ENCODE measurements around the gene PTGFRN.
"Not testable (repeated sequence)": the region's sequence is repeated elsewhere in the genome, so short reads cannot be mapped to it uniquely, and the experiment has no call there.

Gene PTGFRN

DNA sequence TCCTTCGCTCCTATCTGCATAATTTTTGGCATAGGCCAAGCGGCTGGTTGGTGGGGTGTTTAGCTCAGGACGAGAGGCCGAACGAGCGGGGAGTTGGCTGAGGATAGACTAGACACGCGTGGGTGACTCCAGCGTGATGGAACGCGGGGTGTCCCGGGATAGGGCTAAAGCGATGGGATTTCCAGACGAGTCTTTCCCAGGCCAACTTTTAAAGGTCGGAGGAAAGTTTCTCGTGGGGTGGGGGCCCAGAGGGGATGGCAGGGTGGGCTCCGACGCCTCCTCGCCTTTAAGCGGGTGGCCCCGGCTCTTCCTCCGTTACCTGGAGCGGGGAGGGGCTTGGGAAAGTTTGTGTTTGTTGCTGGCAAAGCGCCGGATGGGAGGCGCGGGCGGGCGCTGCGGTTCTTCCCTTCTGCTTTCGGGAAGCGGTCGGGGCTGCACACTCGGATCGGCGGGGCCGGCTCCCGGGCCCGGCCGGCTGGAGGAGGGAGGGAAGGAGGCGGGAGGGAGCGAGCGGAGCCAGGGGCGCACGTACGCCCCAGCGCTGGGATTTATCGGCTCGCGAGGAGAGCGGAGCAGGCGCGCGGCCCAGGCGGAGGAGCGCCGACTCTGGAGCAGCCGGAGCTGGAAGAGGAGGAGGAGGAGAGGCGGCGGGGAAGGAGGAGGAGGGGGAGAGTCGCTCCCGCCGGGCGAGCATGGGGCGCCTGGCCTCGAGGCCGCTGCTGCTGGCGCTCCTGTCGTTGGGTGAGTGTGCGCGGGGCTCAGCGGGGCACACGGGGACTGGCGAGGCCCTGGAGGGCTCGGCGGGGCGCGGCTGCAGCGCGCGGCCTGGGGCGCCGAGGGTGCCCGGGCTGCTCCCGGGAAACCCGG, at the start of gene PTGFRN:
Gene PTGFRN, plus strand, starts transcription at position 405 of the 867 bp plus-strand sequence. Its CDS starts 288 bp downstream, at position 693.
- peak; percentile 34 to 41 for DNase-seq

DNA sequence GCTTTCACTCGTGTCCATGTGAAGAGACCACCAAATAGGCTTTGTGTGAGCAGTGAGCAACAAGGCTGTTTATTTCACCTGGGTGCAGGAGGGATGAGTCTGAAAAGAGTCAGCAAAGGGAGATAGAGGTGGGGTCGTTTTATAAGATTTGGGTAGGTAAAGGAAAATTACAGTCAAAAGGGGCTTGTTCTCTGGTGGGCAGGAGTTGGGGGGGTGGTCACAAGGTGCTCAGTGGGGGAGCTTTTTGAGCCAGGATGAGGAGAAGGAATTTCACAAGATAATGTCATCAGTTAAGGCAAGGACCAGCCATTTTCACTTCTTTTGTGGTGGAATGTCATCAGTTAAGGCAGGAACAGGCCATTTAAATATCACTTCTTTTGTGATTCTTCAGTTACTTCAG, 49.5 kb upstream of the PTGFRN start:
- not testable (repeated sequence) for DNase-seq

DNA sequence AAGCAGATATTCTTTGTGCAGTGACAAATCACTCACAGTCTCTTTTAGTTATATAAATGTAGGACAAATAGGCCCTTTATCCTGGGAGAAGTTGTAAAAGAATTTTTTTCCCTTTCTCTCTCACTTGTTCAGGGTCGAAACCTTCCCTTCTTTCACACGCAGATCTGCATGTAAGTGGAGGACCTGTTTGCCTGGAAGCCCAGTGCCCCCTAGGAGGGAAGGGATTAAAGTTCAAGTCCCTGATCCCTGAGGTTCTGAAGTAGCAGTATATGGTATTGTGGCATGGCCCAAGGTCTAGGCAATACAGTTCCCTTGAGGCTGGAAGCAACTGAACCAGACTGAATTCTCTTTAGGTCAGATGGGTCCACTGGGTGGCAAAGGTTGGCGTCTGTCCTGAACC, 48.6 kb upstream of the PTGFRN start:
- DNase-seq: no peak

DNA sequence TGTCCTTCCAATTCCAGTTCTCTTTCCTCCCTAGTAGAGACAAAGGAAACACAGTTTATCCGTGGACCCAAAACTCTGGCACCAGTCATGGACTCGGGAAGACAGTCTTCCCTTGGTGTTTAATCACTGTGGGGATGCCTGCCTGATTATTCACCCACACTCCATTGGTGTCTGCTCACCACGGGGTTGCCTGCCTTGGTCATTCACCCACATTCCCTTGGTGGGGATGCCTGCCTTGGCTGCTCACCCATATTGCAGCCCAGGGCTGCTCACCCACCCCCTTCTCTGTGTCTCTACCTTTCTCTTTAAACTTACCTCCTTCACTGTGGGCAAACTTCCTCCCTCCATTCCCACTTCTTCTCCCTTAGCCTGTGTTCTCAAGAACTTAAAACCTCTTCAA, 46.7 kb upstream of the PTGFRN start:
- not testable (repeated sequence) for DNase-seq

DNA sequence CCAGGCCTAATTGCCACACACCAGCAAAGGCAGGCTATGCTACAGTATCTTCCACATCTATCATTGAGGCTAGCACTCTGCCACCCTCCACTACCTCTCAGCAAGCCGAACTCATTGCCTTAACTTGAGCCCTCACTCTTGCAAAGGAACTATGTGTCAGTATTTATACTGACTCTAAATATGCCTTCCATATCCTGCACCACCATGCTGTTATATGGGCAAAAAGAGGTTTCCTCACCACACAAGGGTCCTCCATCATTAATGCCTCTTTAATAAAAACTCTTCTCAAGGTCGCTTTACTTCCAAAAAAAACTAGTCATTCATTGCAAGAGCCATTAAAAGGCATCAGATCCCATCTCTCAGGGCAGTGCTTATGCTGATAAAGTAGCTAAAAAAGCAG, 43.2 kb upstream of the PTGFRN start:
- not testable (repeated sequence) for DNase-seq

DNA sequence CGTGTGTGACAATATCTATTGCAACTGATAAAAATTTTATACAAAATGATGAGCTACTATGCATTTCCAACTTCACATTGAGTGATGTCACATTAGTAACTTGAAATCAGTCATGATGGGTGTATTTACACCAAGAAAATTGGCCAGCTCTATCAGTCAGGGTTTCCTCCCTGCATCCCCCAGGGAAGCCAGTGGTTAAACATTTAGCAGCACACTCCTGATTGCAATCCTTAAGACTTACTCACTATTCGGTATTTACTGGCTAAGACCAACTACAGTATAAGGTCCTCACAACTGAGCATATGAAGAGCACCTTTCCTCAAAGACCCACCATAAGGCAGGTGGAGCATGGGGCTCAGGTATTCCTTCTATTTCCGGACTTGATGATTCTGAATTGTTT, 41.3 kb upstream of the PTGFRN start:
- no peak for DNase-seq

DNA sequence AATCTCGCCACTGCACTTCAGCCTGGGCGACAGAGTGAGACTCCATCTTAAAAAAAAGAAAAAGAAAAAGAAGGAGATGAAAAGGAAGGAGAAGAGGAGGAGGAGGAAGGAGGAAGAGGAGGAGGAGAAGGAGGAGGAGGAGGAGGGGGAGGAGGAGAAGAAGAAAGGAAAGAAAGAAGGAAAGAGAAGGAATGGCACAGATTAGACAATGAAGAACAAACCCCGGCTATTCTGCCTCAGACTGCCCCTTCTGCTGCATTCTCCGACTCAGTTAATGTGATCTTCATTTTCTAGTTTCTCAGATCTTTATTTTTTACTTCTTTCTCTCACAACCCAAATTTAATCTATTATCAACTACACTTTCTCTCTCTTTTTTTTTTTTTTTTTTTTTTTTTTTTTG, 40.1 kb upstream of the PTGFRN start:
- no peak for DNase-seq

DNA sequence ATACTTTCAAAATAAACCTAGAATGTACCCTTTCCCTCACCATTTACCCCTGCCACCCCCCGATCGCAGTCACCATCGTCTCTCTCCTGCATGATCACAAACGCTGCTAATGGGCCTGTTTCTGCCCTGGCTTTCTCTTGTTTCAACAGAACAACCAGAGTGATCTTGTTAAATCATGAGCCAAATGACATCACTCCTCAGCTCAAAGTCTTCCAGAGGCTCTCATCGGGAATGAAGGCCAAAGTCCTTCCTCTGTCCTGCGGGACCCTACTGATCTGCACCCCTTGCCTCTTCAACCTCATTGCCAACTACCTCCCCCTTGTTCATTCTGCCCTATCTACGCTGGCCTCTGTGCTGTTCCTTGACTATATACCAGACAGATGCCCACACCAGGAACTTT, 39.4 kb upstream of the PTGFRN start:
- no peak for DNase-seq

DNA sequence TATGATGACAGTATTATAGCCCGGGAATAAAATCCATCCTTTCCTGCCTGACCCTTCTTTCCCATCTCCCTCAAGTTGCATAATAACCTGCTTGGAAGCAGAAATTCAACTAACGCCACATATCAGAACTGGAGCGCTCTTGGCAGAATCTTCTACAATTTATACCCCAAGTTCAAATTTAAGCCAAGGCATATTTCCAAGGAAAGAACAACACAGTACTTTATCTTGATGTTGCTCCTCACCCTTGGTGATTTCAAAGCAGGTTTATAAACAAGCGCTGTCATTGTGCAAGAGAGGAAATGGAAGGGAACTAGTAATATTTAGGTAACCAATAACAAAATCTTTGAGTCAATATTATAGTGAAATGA, 38.0 kb upstream of the PTGFRN start:
- no peak for DNase-seq

DNA sequence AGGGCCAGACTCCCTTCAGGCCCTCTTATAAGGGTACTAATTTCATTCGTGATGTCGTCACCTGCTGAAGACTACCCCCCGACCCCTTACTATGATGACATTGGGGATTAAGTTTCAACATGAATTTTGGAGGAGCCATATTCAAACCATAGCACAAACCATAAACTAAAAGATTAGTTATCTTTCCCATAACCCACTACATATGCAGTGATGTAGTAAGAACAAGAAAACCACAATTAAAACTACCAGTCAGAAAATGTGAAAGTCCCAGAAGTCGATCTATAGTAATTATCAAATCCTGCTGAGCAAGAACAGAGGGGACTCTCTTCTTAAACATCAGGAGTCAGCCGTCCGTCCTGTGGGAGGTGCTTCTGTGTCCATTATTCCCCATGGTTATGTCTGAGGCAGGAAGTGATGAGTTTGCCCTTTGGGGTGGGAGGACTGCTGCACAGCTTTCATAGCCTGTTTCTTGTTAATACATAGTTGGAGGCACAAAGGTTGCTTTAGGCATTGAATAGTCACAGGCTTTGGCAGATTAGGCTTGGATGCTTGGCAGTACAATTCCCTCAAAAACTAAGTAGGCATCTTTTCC, 35.9 kb upstream of the PTGFRN start:
- no peak for DNase-seq

DNA sequence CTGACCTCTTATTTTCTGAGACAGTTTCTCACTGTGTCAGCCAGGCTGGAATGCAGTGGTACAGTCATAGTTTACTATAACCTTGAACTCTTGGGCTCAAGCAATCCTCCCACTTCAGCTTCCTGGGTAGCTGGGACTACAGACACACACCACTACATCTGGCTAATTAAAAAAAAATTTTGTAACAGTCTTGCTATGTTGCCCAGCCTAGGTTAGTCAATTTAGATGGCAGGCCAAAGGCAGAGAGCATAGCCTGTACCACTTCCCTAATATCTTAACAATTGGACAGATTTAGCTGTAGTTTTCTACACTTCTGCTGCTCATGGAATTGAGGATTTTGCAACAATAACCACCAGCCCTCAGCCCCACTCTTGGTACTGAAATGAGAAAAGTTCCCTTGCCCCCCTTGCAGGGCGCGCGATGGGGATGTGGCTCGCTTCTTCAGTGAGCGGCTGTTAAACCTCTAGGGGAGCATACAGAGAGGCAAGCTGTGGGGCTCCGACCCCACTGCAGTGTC, 34.9 kb upstream of the PTGFRN start:
- DNase-seq: peak; percentile 29 to 53

DNA sequence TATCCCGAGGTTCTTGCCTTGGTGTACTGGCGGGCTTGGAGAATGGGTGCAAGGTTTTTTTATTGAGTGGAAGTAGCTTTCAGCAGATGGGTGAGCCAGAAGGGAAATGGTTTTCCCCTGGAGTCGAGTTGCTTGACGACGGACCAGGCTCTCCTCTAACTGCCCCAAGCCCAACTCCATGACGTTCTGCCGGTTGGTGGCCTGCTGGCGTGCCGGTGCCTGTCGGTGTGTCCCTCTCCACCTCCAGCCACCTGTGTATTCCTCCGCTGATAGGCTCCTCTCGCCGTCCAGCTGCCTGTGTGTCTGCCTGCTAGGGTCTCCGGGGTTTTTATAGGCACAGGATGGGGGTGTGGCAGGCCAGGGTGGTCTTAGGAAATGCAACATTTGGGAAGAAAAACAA, 34.3 kb upstream of the PTGFRN start:
- no peak for DNase-seq

DNA sequence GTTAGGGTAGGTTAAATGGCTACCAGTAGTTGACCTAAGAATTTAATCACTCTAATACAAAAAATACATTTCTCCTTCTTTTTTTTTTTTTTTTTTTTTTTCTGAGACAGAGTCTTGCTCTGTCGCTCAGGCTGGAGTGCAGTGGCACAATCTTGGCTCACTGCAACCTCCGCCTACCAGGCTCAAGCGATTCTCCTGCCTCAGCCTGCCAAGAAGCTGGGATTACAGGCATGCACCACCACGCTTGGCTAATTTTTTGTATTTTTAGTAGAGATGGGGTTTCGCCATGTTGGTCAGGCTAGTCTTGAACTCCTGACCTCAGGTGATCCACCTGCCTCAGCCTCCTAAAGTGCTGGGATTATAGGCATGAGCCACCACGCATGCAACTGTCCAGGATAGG, 33.8 kb upstream of the PTGFRN start:
- not testable (repeated sequence) for DNase-seq

DNA sequence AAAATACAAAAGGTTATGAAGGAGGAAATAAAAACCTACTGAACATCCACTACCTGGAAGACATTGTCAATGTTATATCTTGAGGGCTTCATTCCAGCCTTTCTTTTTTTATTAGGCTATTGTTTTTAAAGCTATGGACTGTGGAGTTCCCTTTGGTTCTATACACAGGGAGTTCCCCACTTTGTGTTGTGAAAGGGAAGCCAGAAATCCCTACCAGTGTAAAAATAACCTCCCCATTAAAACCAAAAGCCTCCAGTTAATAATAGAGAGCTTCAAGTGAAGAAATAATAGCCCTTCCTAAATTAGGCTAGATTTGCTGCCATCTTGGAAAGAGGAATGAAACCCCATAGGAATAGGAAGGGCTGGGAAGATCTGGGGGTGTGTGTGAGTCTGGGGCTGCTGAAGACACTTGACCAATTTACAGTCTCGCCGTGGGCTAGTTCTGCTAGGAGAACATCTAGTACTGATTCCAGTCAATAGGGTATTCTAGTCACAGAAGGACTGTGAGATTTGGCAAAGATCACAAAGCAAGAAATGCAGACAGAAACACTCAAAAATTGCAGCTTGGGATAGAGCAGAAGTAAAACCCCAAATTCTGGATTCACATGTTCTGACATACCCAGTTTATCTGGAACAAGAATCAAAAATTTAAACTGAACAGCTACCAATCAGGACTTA, 32.4 kb upstream of the PTGFRN start:
- DNase-seq: peak; percentile 73

DNA sequence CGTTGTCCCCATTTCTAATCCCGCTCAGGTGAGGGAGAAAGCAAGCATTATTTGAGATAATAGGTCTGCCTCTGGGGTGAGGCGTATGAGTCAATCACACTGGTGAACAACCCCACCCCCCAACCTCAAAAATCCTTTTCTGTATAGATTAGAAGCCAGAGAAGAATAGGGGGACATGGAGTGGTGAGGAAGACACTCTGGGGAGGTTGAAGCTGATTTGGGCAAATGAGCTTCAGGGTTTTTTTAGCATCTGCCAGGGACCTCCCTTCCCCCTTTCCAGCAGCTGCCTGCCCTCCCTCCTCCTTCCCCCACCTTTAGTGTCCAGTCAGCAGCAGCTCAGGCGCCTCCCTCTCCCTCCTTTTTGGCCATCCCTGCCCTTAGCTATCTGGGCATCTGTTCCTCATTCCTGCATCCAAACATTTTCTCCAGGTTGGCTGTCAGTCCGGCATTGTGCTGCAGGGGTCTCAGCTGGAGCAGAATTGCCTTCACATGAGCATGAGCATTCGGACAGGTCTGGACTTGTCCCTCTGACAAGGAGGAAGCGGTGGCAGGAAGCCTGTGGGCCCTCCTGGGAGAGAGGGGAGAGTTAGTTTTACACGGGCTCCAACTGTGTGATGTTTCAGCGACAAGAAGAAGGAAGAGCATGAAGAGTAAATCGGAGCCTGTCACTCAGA, 30.8 kb upstream of the PTGFRN start:
- DNase-seq: no peak

DNA sequence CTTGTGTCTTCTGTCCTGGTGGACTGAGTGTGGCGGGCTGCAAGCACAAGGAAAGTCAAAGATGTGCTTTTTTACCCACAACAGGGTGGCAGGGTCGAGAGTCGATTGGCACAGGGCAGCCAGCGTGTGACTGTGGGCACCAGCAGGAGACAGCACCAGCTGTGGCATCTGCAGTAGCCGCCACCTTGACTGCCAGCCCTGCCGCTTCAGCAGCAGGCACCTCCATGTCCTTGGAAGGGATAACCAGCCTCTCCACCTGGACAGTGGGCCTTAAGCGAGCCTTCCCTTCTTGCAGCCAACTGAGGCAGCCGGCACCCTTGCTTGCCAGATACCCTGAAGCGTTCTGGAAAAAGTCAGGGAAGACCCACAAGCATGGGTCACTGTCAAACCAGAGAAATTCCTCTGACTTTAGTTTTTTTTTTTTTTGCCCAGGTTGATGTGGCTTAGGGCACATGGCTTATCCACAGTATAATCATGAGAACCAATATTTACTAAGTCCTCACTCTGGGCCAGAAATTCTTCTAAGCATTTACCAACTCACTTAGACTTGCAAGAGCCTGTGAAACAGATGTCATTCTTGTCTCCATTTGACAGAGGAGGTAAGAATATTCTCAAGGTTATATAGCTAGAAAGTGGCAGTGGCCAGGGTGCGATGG, 30.1 kb upstream of the PTGFRN start:
- no peak for DNase-seq

DNA sequence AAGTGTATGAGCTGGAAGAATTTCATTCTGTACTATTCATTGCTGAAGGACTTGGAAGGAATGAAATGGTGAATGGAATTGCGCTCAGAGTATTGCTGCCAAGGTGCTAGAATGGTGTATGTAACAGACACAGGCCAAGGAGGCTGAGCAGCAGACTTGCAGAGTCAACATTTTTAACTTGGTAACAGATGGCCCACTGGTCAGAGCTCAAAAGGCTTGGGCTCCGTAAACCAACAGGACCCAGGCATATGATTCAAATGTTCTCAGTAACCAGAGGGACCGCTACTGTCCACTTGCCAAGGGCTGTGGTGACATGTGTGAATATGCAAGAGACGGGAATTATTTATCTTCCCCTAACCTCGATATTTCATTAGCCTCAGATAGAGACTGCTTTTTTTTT, 28.8 kb upstream of the PTGFRN start:
- no peak for DNase-seq

DNA sequence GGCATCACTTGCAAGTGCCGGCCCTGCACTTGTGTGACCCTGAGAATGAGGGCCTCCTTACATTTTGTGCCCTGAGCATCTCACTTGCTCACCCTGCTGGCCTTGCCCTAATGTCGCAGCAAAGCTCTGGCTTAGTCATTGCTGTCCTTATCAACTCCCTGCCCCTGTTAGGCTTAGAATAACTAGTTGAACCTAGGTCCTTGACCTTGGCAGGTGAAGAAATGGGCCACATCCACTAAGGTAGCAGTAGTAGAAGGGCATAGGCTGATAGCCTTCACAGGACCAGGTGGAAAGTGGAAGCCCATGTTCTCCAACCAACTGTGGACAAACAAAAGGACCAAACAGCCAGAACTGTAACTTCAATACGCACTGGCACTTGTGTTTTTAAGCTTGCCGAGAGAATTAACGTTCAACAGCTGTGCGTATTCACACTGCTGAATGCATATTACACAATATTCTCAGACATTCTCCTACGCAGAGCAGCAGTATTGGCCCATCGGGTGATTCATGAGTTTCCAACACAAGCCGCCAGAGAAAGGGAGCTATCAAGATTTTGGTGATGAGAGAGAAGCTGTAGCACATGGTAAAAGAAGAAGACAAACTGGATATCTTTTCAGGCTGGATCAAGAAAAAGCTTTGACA, 27.7 kb upstream of the PTGFRN start:
- DNase-seq: peak; percentile 92 to 93

DNA sequence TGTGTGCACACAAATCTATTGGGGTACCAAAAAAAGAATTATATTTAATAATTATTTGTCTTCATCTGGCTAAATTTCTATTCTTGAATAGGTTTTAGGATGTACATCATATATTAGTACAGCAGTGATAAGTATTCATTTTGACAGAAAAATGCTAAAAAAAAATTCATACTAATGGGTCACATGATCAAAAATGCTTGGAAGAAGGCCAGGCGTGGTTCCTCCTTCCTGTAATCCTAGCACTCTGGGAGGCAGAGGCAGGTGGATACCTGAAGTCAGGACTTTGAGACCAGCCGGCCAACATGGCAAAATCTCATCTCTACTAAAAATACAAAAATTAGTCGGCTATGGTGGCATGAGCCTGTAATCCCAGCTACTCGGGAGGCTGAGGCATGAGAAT, 26.9 kb upstream of the PTGFRN start:
- DNase-seq: no peak

DNA sequence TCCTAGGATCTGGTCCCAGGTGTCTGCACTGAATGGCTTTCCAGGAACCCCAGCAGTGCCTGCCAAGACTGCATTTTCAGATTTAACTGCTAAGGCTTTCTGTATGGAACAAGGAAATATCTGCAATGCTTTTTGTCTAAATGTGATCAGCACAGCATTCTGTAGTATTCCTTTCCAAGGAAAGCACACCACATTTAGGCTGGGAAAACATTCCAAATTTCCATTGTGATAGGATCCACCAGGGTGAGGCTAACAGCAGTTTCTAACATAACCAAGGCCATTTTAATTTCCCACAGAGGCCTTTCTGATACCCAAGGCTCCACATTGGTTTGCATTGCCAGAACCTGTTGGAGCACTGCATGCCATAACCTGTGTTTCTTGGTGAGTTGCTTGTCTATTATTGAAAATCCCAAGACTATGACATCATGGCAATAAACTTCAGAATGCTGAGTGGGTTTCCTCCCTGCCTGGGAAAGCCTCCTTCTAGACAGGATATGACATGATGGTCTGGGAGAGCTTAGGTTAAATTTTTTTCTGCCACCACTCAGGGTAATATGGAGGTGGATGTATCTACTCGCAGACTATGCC, 23.3 kb upstream of the PTGFRN start:
- DNase-seq: no peak

DNA sequence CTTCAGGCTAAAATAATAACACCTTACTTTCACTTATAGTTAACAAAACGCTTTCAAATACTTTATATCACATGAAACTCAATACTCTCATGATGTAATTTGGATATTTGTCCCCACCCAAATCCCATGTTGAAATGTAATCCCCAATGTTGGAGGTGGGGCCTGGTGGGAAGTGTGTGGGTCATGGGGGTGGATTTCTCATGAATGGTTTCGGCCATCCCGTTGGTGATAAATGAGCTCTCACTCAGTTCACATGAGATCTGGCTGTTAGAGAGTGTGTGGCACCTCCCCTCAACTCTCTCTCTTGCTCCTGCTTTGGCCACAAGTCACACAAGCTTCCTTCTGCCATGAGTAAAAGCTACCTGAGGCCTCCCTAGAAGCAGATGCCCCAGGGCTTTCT, 22.5 kb upstream of the PTGFRN start:
- no peak for DNase-seq

DNA sequence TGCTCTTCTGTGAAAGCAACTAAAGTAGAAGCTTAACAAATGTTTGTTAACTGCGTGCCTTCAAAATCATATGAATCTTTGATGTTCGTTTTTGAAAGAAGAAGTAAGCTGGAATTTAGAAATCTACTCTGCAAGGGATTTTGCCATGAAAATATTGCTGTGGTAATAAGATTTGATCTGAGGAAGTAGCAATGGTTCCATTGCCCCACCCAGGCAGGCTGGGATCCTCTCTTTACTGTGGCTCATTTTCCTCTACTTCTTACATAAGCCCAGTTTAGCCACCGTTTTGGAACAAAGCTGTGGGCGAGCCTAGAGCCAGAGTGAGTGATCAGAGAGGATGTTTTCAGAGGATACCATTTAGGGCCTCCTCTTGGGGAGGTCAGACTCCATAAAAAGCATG, 20.3 kb upstream of the PTGFRN start:
- DNase-seq: peak; percentile 76 to 85
